Heart left ventricle (tissue), 16 donors: ENCODE results near the gene CD151. TPM values are rescaled to one million over a fixed set of nuclear protein-coding genes. Genes with fewer than 3 reads are reported as not detected.
A peak's percentile ranks its signal among the peaks of the same experiment; 100 is the strongest.

Experiments
- ATAC-seq, 4 donors: fragments of 200-7000 bp; cut with Tn5 transposase; one replicate each; pipeline ENCODE4 v1.9.1; 2020 to 2022; ENCODE audit warnings: moderate library complexity in 4 of 4, mild to moderate bottlenecking in 3 of 4, moderate number of reproducible peaks in 1 of 4
- DNase-seq, 5 donors: peaks; one replicate each; pipeline ENCODE4 v3.0.0-alpha.2; 2020
- H3K27ac ChIP-seq, 12 donors: fragments of 200-600 bp; sonication (generic) in 4 of 12; one replicate each; pipeline versions ENCODE4 v1.5.0 to v1.8.0; 2016 to 2022; ENCODE audit warnings: mild to moderate bottlenecking in 2 of 12
- H3K27me3 ChIP-seq, 9 donors: fragments of 200-600 bp; sonication (generic) in 2 of 9; one replicate each; pipeline versions ENCODE4 v1.5.1 to v1.8.0; 2016 to 2022; ENCODE audit warnings: mild to moderate bottlenecking in 3 of 9
- H3K36me3 ChIP-seq, 9 donors: fragments of 200-600 bp; sonication (generic) in 2 of 9; one replicate each; pipeline versions ENCODE4 v1.5.0 to v1.8.0; 2018 to 2022; ENCODE audit warnings: mild to moderate bottlenecking in 2 of 9
- H3K4me1 ChIP-seq, 12 donors: fragments of 200-600 bp; sonication (generic) in 4 of 12; one replicate each; pipeline versions ENCODE4 v1.5.0 to v1.8.0; 2016 to 2022; ENCODE audit warnings: mild to moderate bottlenecking in 3 of 12
- H3K4me3 ChIP-seq, 12 donors: fragments of 200-600 bp; sonication (generic) in 4 of 12; one replicate each; pipeline versions ENCODE4 v1.5.0 to v1.8.0; 2017 to 2022; ENCODE audit warnings: mild to moderate bottlenecking in 9 of 12, moderate library complexity in 4 of 12
- H3K9me3 ChIP-seq, 12 donors: fragments of 200-600 bp; sonication (generic) in 4 of 12; one replicate each; pipeline versions ENCODE4 v1.5.0 to v1.8.0; 2016 to 2022; ENCODE audit warnings: mild to moderate bottlenecking in 1 of 12
- POLR2A ChIP-seq, 2 donors: fragments of 450-650 bp; IDR thresholded peaks; one replicate each; pipeline ENCODE4 v1.6.1; 2017; ENCODE audit warnings: antibody characterized with exemption in 2 of 2, mild to moderate bottlenecking in 2 of 2, moderate library complexity in 2 of 2
- WGBS, 4 donors: extraction: QIAGEN DNeasy Blood & Tissue Kit in 2 of 4; methylation state at CpG; one replicate each; pipeline versions ENCODE4 v1.1.5 to v1.1.7; 2013 to 2018; 5-methylcytosine and 5-hydroxymethylcytosine counted together
- intact Hi-C, 10 donors: fragments of 100-400 bp; cut with DNase I; formaldehyde crosslinking; loops; one replicate each; pipeline versions ENCODE4 v1.11.1 to v1.14.2; 2022
- polyA plus RNA-seq, 2 donors: library from polyadenylated mRNA; stranded (reverse); fragments of 200-250 nt; gene quantifications; one replicate each; pipeline ENCODE4 v1.2.3, GENCODE V29; 2013
- total RNA-seq, 9 donors: library from RNA; depleted of rRNA in 2 of 9; stranded (reverse); fragments of >200 nt in 2 of 9; fragmentation: NEBNext Ultra II Directional in 3 of 9; extraction: Animal tissue kit (Norgen Biotek cat#: 25700) in 3 of 9; gene quantifications; one replicate each; pipeline versions ENCODE4 v1.1.0 to v1.2.4, GENCODE V29; 2016 to 2023
- TF ChIP-seq, protein P1 (sequence below), 12 donors: fragments of 200-600 bp; sonication (generic) in 4 of 12; IDR thresholded peaks; one replicate each; pipeline versions ENCODE4 v1.5.0 to v1.8.0; 2018 to 2022; ENCODE audit warnings: antibody characterized with exemption in 12 of 12, mild to moderate bottlenecking in 5 of 12
- donor health status: ischemic (EF 13 %, LVEDD 7.1; RV severe dilation, severe dysfunction).
- donor health status: healthy with polysubstance abuse.
- donor health status: DM: no; HTN: yes; CAD: no.
- donor health status: DM: no; HTN: no; CAD: no.
- donor health status: ischemic (EF 25% LVEDD 6.9; RV normal size, moderate dysfunction).
- donor health status: ischemic (EF 25% LVEDD 5.7; RV mildly dilated, moderate dysfunction).
- donor health status: healthy.
- donor health status: DM: yes; HTN: yes; CAD: no.
- donor health status: ischemic (EF 35%, LVEDD 5.7; RV mildly dilated, moderate dysfunction).
- donor health status: nonischemic (EF 11% LVEDD 7.7; RV severe dilation, severe dysfunction).
- donor health status: DM: yes; HTN: yes; CAD: no.
- donor health status: PGD.
- donor health status: ischemic (EF 29% LVEDD 5.4; RV normal size, mild dysfunction).
- donor health status: nonischemic (EF 23%, LVEDD 6.1; RV moderate dilation, normal function).

CD151 gene
- total and polyA plus RNA-seq, 11 donors = 323 to 817 (median 477) TPM

DNA sequence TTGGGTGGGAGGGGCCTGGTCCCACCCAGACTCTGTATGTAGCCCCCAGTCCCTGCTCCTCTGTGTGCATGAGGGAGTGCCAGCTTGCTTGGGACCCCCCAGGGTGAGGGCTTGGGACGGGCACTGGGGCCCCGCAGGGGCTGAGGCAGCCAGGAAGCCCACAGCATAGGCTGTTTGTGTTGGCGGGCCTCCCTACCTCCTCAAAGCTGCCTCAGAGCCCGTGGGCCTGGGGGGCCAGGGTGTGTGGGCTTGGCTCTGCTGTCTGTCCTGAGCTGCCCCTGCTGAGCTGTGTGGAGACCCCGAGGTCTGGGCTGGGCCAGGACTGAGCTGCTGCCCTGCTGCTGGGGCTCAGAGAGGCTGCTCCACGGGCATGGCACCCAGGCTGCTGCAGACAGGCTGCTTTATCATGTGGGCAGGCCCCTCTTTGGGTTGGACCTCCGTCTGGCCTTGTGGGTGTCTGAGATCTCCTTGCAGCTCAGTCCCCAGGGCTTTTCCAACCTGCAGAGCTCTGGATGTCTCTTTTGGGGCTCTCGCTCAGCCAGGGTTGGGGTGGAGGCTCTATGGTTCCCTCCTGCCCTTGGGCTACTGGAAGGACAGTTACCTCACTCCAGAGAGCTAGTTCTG lies 13.2 kb downstream of the CD151 start:
- no peak for TF ChIP-seq POLR2A (IDR thresholded peaks at IDR 0.05)
- Histone ChIP-seq H3K4me3 (peak overlapping the region in 3 of 12 donors; percentile 1 to 98 (median 92)), H3K27me3 (peaks cover 0 to 14% (median 0%) of the 10 kb centered on the region in 9 donors), H3K4me1 (peaks cover 5 to 75% (median 51%) of the 10 kb centered on the region in 12 donors), H3K27ac (peak overlapping the region in 11 of 12 donors; percentile 86 to 99 (median 95)), H3K9me3 (no peaks in the 10 kb centered on the region), H3K36me3 (peaks cover 0 to 4% (median 0%) of the 10 kb centered on the region in 9 donors)
- intact Hi-C loops = loop anchor here in 4 of 10 donors (1.0 to 5.0 kb wide), 3 partner anchors 64 to 206 kb away; partner anchors contain the start of gene CHID1 (in 1 of the 4)
- no peak for DNase-seq
- 55 to 83% (median 60%) methylated on average over 1 to 8 of the region's 8 CpGs for WGBS, 4 donors
- no peak for ATAC-seq

GRCh38 chr11:846496-847098 lies 13.8 kb downstream of the CD151 start:
- TF ChIP-seq POLR2A (IDR thresholded peaks at IDR 0.05) = no peak
- TF ChIP-seq, protein P1, sequence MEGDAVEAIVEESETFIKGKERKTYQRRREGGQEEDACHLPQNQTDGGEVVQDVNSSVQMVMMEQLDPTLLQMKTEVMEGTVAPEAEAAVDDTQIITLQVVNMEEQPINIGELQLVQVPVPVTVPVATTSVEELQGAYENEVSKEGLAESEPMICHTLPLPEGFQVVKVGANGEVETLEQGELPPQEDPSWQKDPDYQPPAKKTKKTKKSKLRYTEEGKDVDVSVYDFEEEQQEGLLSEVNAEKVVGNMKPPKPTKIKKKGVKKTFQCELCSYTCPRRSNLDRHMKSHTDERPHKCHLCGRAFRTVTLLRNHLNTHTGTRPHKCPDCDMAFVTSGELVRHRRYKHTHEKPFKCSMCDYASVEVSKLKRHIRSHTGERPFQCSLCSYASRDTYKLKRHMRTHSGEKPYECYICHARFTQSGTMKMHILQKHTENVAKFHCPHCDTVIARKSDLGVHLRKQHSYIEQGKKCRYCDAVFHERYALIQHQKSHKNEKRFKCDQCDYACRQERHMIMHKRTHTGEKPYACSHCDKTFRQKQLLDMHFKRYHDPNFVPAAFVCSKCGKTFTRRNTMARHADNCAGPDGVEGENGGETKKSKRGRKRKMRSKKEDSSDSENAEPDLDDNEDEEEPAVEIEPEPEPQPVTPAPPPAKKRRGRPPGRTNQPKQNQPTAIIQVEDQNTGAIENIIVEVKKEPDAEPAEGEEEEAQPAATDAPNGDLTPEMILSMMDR (IDR thresholded peaks at IDR 0.05) = no peak
- intact Hi-C loops = loop anchor here in 4 of 10 donors (1.0 to 5.0 kb wide), 3 partner anchors 64 to 206 kb away; partner anchors contain the start of gene CHID1 (in 1 of the 4)
- peaks cover 0 to 14% (median 0%) of the 10 kb centered on the region in 9 donors for H3K27me3 ChIP-seq

DNA sequence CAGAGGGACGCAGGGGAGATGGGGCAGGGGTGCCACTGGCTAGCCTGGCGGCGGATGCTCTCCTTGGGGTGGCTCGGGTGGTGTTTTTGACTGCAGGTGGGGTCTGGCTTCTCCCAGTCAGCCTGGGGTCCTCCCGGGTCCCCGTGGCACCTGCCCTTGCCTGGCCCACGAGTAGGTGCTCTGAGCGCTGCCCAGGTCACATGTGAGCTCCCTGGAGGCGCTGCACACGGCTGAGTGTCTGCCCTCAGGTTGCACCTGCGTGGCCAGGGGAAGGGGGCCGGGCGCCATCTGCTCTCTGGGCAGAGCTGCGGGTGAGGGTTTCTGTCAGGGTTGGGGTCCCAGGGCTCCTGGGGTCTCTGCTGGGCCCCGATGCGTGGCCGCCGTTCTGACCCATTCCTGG lies 15.1 kb downstream of the CD151 start:
- H3K27me3 ChIP-seq = peaks cover 0 to 14% (median 0%) of the 10 kb centered on the region in 9 donors
- H3K9me3 ChIP-seq = no peaks in the 10 kb centered on the region
- no peak for ATAC-seq
- DNase-seq = no peak
- H3K36me3 ChIP-seq = peaks cover 0 to 4% (median 0%) of the 10 kb centered on the region in 9 donors
- no peak for TF ChIP-seq POLR2A (IDR thresholded peaks at IDR 0.05)
- TF ChIP-seq, protein P1 (IDR thresholded peaks at IDR 0.05) = no peak
- no peak overlapping the region for H3K27ac ChIP-seq
- H3K4me3 ChIP-seq = no peak overlapping the region
- peaks cover 2 to 79% (median 43%) of the 10 kb centered on the region in 12 donors for H3K4me1 ChIP-seq
- intact Hi-C loops = loop anchor here in 8 of 10 donors (1.0 to 5.0 kb wide), 3 partner anchors 203 to 204 kb away; no protein-coding TSS in a partner anchor
- 83 to 91% (median 87%) methylated on average over 6 to 18 of the region's 18 CpGs; no CpG with 5 or more reads in 1 of the 4 donors for WGBS, 4 donors

More at GRCh38 chr11:846496-847098, 13.8 kb downstream of the CD151 start:
- DNase-seq (no peak), ATAC-seq (no peak)
- Histone ChIP-seq H3K9me3 (no peaks in the 10 kb centered on the region), H3K4me1 (peaks cover 2 to 75% (median 45%) of the 10 kb centered on the region in 12 donors), H3K36me3 (peaks cover 0 to 4% (median 0%) of the 10 kb centered on the region in 9 donors), H3K27ac (peak overlapping the region in 8 of 12 donors; percentile 86 to 98 (median 94)), H3K4me3 (no peak overlapping the region)
- WGBS, 4 donors = 69 to 81% (median 76%) methylated on average over 7 to 11 of the region's 11 CpGs

GRCh38 chr11:848380-848931 lies 15.7 kb downstream of the CD151 start:
- DNase-seq = peak in 1 of 5 donors; percentile 61
- H3K27ac ChIP-seq = no peak overlapping the region
- peaks cover 2 to 83% (median 43%) of the 10 kb centered on the region in 12 donors for H3K4me1 ChIP-seq
- 34 to 48% (median 41%) methylated on average over 11 to 14 of the region's 14 CpGs for WGBS, 4 donors
- peak overlapping the region in 2 of 12 donors; percentile 57 to 59 for H3K4me3 ChIP-seq
- intact Hi-C loops = loop anchor here in 7 of 10 donors (1.0 to 5.0 kb wide), 3 partner anchors 202 to 204 kb away; no protein-coding TSS in a partner anchor
- TF ChIP-seq POLR2A (IDR thresholded peaks at IDR 0.05) = no peak
- TF ChIP-seq, protein P1 (IDR thresholded peaks at IDR 0.05) = peak; percentile 82 to 93 (median 88)
- peaks cover 0 to 4% (median 0%) of the 10 kb centered on the region in 9 donors for H3K36me3 ChIP-seq
- peak in 2 of 4 donors; percentile 7 to 15 for ATAC-seq
- H3K27me3 ChIP-seq = peaks cover 0 to 14% (median 0%) of the 10 kb centered on the region in 9 donors
- H3K9me3 ChIP-seq = no peaks in the 10 kb centered on the region
